NCI-H2029 treated with DMSO at 0.1 percent for 48 hours (cell line): Measurements from ENCODE around the gene ADAMTSL3.
"Not testable (repeated sequence)": the region's sequence is repeated elsewhere in the genome, so short reads cannot be mapped to it uniquely, and the experiment has no call there.

Source experiments
- DNase-seq: peaks from one replicate; lab custom pipeline; 2025; lab: John Stamatoyannopoulos, UW

The ADAMTSL3 gene

DNA sequence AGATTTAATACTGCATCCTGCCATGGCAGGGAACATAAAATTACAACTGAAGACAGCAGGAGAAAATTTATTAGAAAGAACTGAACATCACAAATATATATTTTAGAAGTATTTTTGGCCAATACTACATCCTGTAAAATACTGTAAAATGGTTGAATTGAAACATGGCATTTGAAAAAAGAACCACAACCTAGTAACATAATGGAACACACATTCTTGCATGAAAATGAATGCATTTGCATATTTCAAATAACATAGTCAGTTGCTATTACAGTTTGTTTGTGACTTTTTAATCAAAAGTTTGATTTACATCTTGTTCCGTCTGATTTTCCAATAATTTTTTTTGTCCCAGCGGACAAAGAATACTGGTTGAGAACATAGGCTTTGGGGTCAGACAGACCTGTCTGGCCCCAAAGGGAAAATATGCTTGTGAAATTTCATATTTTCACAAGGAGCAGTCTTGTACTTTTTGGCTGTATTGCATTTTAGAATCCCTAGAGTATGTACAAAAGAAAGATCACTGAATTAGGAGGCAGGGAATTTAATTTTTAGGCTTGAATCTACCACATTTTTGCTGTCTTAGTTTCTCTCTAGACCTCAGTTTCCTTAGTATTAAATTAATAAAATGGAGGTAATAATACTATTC is 268.8 kb downstream of the ADAMTSL3 start:
- no peak for DNase-seq

DNA sequence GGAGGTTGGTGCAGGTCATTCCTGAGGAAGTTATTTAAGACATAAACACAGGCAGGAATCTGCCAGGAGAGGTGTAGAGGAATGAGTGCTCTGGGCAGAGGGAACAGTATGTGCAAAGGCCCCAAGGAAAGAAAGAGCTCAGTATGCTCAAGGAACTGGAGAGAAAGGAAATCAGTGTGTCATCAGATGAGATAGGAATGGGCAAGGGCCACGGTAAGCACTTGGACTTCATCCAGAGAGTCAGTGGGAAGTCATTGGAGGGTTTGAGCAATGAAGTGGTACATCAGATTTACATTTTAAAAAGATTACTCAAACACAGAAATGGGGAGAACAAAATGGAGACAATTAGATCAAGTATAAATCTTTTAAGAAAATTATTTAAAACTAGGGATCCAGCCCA is 272.2 kb downstream of the ADAMTSL3 start:
- DNase-seq = no peak

GRCh38 chr15:83927704-83928391 is 273.9 kb downstream of the ADAMTSL3 start:
- DNase-seq = no peak

GRCh38 chr15:83928392-83928734 is 274.4 kb downstream of the ADAMTSL3 start:
- DNase-seq = no peak

DNA sequence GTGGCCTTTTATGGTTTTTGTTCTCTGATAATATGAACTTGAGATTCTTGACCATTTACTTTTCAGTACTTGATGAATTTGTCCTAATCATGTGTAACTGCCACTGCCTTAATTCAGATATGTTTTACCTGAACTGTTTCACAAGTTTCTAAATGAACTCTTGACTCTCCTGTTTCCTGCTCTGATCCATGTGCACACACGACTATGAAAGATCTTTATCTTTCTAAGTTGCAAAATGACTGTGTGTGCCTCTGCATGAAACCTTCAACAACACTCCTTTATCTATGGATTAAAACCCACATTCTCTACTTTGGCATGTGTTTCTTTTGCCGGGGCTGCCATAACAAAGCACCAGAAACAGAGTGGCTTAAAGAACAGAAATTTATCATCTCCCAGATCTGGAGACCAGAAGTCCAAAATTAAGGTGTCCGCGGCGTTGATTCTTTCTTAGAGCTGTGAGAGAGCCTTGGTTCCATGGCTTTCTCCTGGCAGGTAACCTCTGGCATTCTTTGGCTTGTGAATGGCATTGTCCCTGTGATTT is 275.0 kb downstream of the ADAMTSL3 start:
- no peak for DNase-seq

DNA sequence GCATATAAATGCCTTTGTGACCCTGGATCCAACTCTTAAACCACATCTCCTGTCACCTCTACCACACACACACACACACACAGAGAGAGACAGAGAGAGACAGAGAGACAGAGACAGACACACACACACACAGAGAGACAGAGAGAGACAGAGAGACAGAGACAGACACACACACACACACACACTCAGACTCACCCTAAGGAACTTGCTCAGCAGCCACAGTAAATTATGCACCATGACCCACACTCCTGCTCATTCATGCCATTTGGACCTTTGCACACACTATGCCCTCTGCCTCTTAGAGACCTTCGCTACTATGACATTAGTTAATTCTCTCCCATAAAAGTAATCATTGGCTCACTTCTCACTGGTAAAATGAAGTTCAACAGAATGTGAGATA is 275.7 kb downstream of the ADAMTSL3 start:
- no peak for DNase-seq

DNA sequence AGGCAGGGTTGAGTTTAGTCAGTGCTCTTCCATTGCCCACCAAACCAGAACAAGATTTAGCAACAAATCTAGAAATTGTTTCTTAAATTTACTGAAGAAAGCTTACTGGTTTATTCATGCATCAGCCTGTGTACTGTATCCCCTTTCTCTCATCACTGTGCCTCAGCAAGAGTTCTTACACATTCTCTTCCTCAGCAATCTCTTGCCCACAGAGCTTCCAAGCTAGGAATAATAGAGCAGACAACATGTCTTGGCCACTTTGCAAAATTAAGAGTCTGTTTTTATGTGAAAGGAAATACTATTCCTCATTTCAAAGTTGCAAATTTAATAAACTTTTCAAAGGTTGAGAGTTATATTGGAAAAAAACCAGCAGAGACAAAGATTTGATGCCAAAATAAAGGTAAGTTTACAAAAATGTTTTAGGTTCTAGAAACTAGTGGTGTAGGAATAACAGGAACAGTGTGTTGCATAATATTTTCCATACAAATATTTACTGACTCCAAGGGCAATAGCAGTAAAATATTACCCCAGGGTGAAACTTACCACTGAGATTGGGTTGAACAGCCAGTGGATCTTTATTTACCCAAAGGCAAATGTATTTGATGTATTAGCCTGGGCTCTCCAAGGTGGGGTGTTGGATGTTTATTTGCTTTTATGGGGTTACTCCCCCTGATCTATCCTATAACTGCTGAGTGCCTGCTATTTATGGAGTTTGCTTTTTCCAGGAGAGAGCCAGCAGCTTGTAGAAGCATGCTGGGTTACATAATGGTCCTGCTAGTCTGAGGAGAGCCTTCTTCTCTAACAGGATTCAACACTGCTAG is 276.7 kb downstream of the ADAMTSL3 start:
- DNase-seq = no peak

- no peak for DNase-seq
Observed at GRCh38 chr15:83935774-83936173, 281.9 kb downstream of the ADAMTSL3 start.

GRCh38 chr15:83940136-83940535 is 286.2 kb downstream of the ADAMTSL3 start:
- no peak for DNase-seq

DNA sequence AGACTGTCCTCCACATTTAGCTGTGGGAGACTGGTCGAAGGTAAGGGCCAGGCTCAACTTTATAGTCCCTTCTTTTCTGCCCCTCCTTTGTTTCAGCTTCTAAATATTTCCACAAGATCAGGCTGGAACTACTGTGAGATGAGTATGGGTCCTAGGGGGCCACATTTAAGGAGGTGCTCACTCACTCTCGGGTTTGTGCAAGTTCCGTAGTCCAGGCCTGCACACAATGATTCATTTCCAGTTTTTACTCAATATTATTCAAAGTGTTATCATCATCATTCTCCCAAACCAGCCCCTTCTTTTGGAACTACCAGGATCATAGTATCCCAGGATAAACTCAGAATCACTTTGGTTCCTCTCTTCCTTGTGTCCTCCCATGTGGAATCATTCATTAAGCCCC is 289.1 kb downstream of the ADAMTSL3 start:
- DNase-seq = no peak

GRCh38 chr15:83943849-83944404 is 290.0 kb downstream of the ADAMTSL3 start:
- no peak for DNase-seq

GRCh38 chr15:83947156-83947555 is 293.2 kb downstream of the ADAMTSL3 start:
- DNase-seq = no peak

- DNase-seq = no peak
Observed at GRCh38 chr15:83954506-83954905, 300.6 kb downstream of the ADAMTSL3 start.

- DNase-seq = no peak
Observed at GRCh38 chr15:83955806-83956265, 301.9 kb downstream of the ADAMTSL3 start.

DNA sequence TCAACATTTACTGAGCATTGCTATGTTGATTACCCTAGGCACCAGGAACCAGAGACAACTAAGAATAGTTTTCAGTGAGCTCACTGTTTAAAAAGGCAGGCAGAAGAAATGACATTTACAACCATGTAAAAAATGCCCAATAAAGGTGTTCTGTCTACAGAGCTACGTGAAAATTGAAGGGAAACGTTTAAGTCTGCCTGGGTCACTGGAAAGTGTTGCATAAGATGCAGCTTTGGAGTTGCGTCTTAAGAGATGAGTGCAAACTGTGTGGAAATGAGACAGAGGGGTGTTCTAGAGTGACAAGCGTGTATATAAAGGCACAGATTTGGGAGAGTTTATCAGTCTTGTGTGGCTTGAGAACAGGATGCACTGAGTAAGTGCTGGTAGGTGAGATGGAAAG is 303.0 kb downstream of the ADAMTSL3 start:
- DNase-seq = no peak

GRCh38 chr15:83959477-83959876 is 305.6 kb downstream of the ADAMTSL3 start:
- DNase-seq = no peak

DNA sequence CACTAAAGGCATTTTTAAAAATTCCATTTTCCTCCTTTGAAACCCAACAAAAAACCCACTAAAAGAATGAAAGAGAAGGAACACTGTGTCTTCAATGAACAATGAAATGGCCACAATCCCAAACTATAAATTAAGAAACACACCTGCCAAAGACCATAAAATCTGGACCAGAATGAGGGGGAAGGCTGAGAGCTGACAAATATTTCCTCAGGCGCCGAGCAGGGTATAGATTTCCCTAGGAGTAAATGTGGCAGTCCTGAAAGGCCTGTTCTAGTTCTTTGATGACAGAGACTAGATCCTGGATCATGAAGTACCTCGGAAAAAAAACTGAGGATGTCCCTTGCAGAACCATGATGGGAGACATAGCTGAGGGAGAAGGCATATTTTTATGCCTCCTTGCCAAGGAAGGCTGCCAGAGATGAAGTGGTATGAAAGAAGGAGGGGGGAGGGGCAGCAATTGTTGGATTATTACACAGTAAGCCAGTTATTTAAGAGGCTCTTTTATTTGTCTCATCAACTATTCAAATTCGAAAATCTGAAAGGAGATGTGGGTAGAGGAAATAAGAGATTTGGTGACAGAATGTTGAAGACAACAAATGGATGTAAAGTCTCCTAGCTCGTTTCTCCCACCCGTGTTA is 306.4 kb downstream of the ADAMTSL3 start:
- no peak for DNase-seq

DNA sequence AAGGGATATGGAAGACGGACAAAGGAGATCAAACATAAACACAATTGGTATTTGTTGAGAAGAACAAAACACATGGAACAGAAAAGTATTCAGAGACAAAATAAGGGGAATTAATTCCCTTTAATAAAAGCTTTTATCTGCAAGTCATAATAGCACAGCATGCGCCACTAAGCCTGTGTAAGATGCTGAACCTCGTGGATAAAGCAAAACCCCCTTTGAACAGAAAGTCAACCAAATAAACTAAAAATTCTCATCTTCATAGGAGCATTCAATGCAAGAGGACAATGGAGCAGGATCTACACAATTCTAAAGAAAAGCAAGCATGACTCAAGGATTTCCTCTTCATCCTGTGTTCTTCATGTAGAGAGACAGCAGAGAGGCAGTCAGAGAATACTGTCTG is 307.4 kb downstream of the ADAMTSL3 start:
- no peak for DNase-seq

DNA sequence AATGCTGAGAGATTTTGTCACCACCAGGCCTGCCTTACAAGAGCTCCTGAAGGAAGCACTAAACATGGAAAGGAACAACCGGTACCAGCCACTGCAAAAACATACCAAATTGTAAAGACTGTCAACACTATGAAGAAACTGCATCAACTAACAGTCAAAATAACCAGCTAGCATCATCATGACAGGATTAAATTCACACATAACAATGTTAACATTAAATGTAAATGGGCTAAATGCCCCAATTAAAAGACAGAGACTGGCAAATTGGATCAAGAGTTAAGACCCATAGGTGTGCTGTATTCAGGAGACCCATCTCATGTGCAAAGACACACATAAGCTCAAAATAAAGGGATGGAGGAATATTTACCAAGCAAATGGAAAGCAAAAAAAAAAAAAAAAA is 311.0 kb downstream of the ADAMTSL3 start:
- DNase-seq = not testable (repeated sequence)

- no peak for DNase-seq
Observed at GRCh38 chr15:83970295-83970890, 316.5 kb downstream of the ADAMTSL3 start.

- DNase-seq = no peak
Observed at GRCh38 chr15:83971992-83972391, 318.1 kb downstream of the ADAMTSL3 start.

DNA sequence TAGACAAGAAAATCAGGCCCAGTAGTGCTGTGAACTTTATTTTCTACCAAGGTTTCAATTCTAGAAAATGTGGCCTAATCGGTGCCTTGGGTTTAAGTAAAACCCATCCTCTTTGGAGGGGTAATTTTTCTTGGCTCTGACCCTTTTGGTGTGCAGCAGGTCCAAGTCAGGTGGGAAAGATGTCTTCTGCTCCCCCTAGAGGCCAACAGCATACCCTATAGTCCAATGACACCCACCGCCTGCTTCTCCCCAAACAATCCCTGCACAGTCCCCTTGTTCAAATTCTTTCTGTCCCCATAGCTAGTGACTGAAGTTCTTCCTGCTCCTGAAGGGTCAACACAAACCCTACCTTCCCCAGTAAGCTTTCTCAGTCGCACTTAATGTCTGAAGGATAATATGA is 319.9 kb downstream of the ADAMTSL3 start:
- DNase-seq = no peak
